ENCODE results near the gene ARVCF.
A peak's percentile ranks its signal among the peaks of the same experiment; 100 is the strongest.

ARVCF gene

GRCh38 chr22:20016734-20017621 is at the start of gene ARVCF:
ARVCF (minus strand) TSS chr22:20016823; CDS start chr22:19990794, 26,029 bp downstream.
- peak; percentile 86 for DNase-seq

- DNase-seq = no peak
Measured at GRCh38 chr22:20065896-20066616, 49.4 kb upstream of the ARVCF start.

- DNase-seq = no peak
Measured at GRCh38 chr22:20064545-20065262, 48.1 kb upstream of the ARVCF start.

GRCh38 chr22:20064140-20064480 is 47.5 kb upstream of the ARVCF start:
- no peak for DNase-seq

GRCh38 chr22:20063271-20064139 is 46.9 kb upstream of the ARVCF start:
- DNase-seq = no peak

GRCh38 chr22:20062766-20063083 is 46.1 kb upstream of the ARVCF start:
- peak; percentile 32 for DNase-seq

GRCh38 chr22:20062043-20062765 is 45.6 kb upstream of the ARVCF start:
- DNase-seq = no peak

- no peak for DNase-seq
Measured at GRCh38 chr22:20061481-20061861, 44.8 kb upstream of the ARVCF start.

GRCh38 chr22:20060700-20061480 is 44.3 kb upstream of the ARVCF start:
- no peak for DNase-seq

GRCh38 chr22:20058989-20059770 is 42.6 kb upstream of the ARVCF start:
- DNase-seq = no peak

GRCh38 chr22:20057596-20058268 is 41.1 kb upstream of the ARVCF start:
- DNase-seq = no peak

- DNase-seq = no peak
Measured at GRCh38 chr22:20056696-20057386, 40.2 kb upstream of the ARVCF start.

- DNase-seq = no peak
Measured at GRCh38 chr22:20056161-20056560, 39.5 kb upstream of the ARVCF start.

GRCh38 chr22:20055654-20056053 is 39.0 kb upstream of the ARVCF start:
- DNase-seq = no peak

- DNase-seq = no peak
Measured at GRCh38 chr22:20055144-20055543, 38.5 kb upstream of the ARVCF start.

GRCh38 chr22:20054485-20054884 is 37.9 kb upstream of the ARVCF start:
- DNase-seq = no peak

- DNase-seq = no peak
Measured at GRCh38 chr22:20054034-20054427, 37.4 kb upstream of the ARVCF start.

- no peak for DNase-seq
Measured at GRCh38 chr22:20053407-20054033, 36.9 kb upstream of the ARVCF start.
